Prostate gland (tissue), 2 donors: ENCODE results near the gene THBS2. TPM values are rescaled to one million over a fixed set of nuclear protein-coding genes. Genes with fewer than 3 reads are reported as not detected.

ENCODE experiments used
- DNase-seq: peaks from one replicate; pipeline ENCODE4 v3.0.0-alpha.2; 2019; ENCODE audit warnings: low spot score
- H3K27ac ChIP-seq, 2 donors: fragments of 200-600 bp; sonication (generic); 2 replicates each; pipeline ENCODE4 v1.5.1; 2017 to 2019
- H3K27me3 ChIP-seq: fragments of 200-600 bp; sonication (generic); replicated peaks from 2 replicates; pipeline ENCODE4 v1.5.1; 2019; ENCODE audit not compliant: insufficient read depth
- H3K36me3 ChIP-seq, 2 donors: fragments of 200-600 bp; sonication (generic); 1 replicate in 1 of 2; 2 replicates in 1 of 2; pipeline versions ENCODE4 v1.5.1 to v1.8.1; 2017 to 2019
- H3K4me1 ChIP-seq: fragments of 200-600 bp; sonication (generic); replicated peaks from 2 replicates; pipeline ENCODE4 v1.5.1; 2019
- H3K4me3 ChIP-seq, 2 donors: fragments of 200-600 bp; sonication (generic); 2 replicates each; pipeline ENCODE4 v1.5.1; 2017 to 2019
- H3K9me3 ChIP-seq: fragments of 200-600 bp; sonication (generic); 2 replicates; pipeline ENCODE4 v1.5.1; 2017
- CTCF ChIP-seq, 4 experiments: fragments of 200-600 bp in 2 of 4; fragments of 450-650 bp in 2 of 4; sonication (generic) in 2 of 4; IDR thresholded peaks; 1 replicate in 3 of 4; 2 replicates in 1 of 4; pipeline ENCODE4 v1.5.1; 2016 to 2019; ENCODE audit warnings: antibody characterized with exemption in 4 of 4, mild to moderate bottlenecking in 2 of 4, moderate library complexity in 2 of 4
- POLR2A ChIP-seq: fragments of 450-650 bp; IDR thresholded peaks from one replicate; pipeline ENCODE4 v1.6.1; 2016; ENCODE audit warnings: antibody characterized with exemption, mild to moderate bottlenecking
- POLR2AphosphoS5 ChIP-seq: sonication (generic); formaldehyde crosslinking; IDR thresholded peaks from one replicate; pipeline ENCODE4 v1.6.1; 2017; ENCODE audit warnings: antibody characterized with exemption
- WGBS: methylation state at CpG from one replicate; pipeline ENCODE4 v1.1.5; 2018; 5-methylcytosine and 5-hydroxymethylcytosine counted together
- intact Hi-C: fragments of 100-400 bp; cut with DNase I; formaldehyde crosslinking; loops from one replicate; pipeline ENCODE4 v1.14.2; 2022
- total RNA-seq, 2 donors: library from RNA; depleted of rRNA; stranded (reverse); fragments of >200 nt; gene quantifications; one replicate each; pipeline ENCODE4 v1.1.0, GENCODE V29; 2016

THBS2 gene
- total RNA-seq, 2 donors from 2014 or later: 3.3 to 10.9 TPM

GRCh38 chr6:169212436-169212835 lies 41.2 kb downstream of the THBS2 start:
- H3K27ac ChIP-seq: no peak overlapping the region
- H3K27me3 ChIP-seq: no peaks in the 10 kb centered on the region
- intact Hi-C loops: no loop called here
- no peak for TF ChIP-seq CTCF (IDR thresholded peaks at IDR 0.05)
- no peak for TF ChIP-seq POLR2A
- TF ChIP-seq POLR2AphosphoS5: no peak
- 69% methylated on average over 5 of the region's 5 CpGs for WGBS
- no peaks in the 10 kb centered on the region for H3K36me3 ChIP-seq
- peak overlapping the region in 1 of 2 donors; percentile 19 for H3K4me3 ChIP-seq
- no peaks in the 10 kb centered on the region for H3K4me1 ChIP-seq
- no peak for DNase-seq
- no peaks in the 10 kb centered on the region for H3K9me3 ChIP-seq

GRCh38 chr6:169211881-169212280 lies 41.8 kb downstream of the THBS2 start:
- 100% methylated on average over 1 of the region's 1 CpG for WGBS

GRCh38 chr6:169210611-169211010 lies 43.0 kb downstream of the THBS2 start:
- TF ChIP-seq POLR2A (no peak), POLR2AphosphoS5 (no peak), CTCF (IDR thresholded peaks at IDR 0.05) (no peak)
- H3K4me3 ChIP-seq: no peak overlapping the region
- no peak for DNase-seq
- H3K4me1 ChIP-seq: no peaks in the 10 kb centered on the region
- 94% methylated on average over 3 of the region's 3 CpGs for WGBS
- no peaks in the 10 kb centered on the region for H3K9me3 ChIP-seq
- no peaks in the 10 kb centered on the region for H3K36me3 ChIP-seq
- H3K27me3 ChIP-seq: no peaks in the 10 kb centered on the region
- intact Hi-C loops: no loop called here
- no peak overlapping the region for H3K27ac ChIP-seq

More at GRCh38 chr6:169211881-169212280, 41.8 kb downstream of the THBS2 start:
- intact Hi-C loops: no loop called here
- no peaks in the 10 kb centered on the region for H3K27me3 ChIP-seq
- H3K4me1 ChIP-seq: no peaks in the 10 kb centered on the region
- no peak for TF ChIP-seq POLR2A
- no peak for TF ChIP-seq POLR2AphosphoS5
- no peak for TF ChIP-seq CTCF (IDR thresholded peaks at IDR 0.05)
- no peak overlapping the region for H3K4me3 ChIP-seq
- no peaks in the 10 kb centered on the region for H3K9me3 ChIP-seq
- H3K36me3 ChIP-seq: no peaks in the 10 kb centered on the region
- no peak for DNase-seq
- no peak overlapping the region for H3K27ac ChIP-seq

GRCh38 chr6:169208011-169208410 lies 45.6 kb downstream of the THBS2 start:
- H3K9me3 ChIP-seq: no peaks in the 10 kb centered on the region
- no peaks in the 10 kb centered on the region for H3K36me3 ChIP-seq
- H3K4me1 ChIP-seq: no peaks in the 10 kb centered on the region
- TF ChIP-seq POLR2A (no peak), POLR2AphosphoS5 (no peak), CTCF (IDR thresholded peaks at IDR 0.05) (no peak)
- no peaks in the 10 kb centered on the region for H3K27me3 ChIP-seq
- intact Hi-C loops: no loop called here
- no peak overlapping the region for H3K27ac ChIP-seq
- H3K4me3 ChIP-seq: no peak overlapping the region
- no peak for DNase-seq

GRCh38 chr6:169207482-169207881 lies 46.2 kb downstream of the THBS2 start:
- Histone ChIP-seq H3K27me3 (no peaks in the 10 kb centered on the region), H3K4me3 (no peak overlapping the region), H3K27ac (no peak overlapping the region), H3K36me3 (no peaks in the 10 kb centered on the region), H3K4me1 (no peaks in the 10 kb centered on the region), H3K9me3 (no peaks in the 10 kb centered on the region)
- DNase-seq: no peak
- intact Hi-C loops: no loop called here
- TF ChIP-seq CTCF (IDR thresholded peaks at IDR 0.05): no peak
- TF ChIP-seq POLR2A: no peak
- TF ChIP-seq POLR2AphosphoS5: no peak
